Endothelial cell of coronary artery (primary cell): ENCODE results near the gene GRB10. TPM values are rescaled to one million over a fixed set of nuclear protein-coding genes. Genes with fewer than 3 reads are reported as not detected.

Experiments
- total RNA-seq: library from RNA; depleted of rRNA; stranded (reverse); fragments of >200 nt; gene quantifications from 2 replicates; pipeline ENCODE4 v1.2.3, GENCODE V29; 2014

GRB10 gene
- 109 and 110 TPM in 2 replicates for total RNA-seq

DNA sequence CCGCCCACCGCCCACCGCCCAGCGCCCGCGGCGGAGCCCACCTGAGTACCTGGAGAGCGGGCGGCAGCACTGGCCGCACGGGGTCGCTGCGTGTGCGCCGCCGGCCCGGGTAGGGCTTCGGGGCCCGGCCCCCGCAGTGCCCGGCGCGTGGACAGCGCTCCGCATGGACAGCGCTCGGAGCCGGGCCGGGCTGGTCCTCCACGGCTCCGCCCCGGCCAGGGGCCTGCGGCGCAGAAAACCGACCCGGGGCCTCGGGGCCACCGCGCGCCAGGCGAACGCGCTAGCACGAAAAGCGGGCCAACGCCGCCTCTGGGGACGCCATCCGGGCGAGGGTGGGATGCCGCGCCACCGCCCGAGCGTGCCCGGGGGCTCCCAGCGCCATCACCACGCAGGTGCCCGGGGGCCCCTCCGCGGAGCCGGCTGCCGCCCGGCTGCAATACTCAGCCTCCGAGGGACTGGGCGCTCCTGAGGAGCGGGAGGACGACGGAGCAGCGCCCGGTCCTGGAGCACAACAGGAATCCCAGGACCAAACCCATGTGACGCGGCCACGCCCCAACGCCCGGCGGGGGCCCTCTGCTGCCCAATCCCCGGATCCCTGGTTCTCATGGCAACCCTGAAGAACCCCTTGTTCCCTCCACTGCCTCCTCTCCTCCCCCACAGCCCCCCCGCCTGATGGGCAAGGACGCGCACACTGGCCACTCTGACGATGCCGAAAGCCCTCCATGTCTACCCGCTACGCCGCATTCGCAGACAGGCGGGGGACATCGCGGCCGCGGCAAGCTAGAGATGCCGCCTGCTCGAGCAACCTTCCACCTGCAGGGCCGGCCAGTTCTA is at the start of gene GRB10:
GRB10 (minus strand) TSS at position 522 of the 834 bp plus-strand sequence. CDS start 50,574 bp downstream, outside the sequence.

DNA sequence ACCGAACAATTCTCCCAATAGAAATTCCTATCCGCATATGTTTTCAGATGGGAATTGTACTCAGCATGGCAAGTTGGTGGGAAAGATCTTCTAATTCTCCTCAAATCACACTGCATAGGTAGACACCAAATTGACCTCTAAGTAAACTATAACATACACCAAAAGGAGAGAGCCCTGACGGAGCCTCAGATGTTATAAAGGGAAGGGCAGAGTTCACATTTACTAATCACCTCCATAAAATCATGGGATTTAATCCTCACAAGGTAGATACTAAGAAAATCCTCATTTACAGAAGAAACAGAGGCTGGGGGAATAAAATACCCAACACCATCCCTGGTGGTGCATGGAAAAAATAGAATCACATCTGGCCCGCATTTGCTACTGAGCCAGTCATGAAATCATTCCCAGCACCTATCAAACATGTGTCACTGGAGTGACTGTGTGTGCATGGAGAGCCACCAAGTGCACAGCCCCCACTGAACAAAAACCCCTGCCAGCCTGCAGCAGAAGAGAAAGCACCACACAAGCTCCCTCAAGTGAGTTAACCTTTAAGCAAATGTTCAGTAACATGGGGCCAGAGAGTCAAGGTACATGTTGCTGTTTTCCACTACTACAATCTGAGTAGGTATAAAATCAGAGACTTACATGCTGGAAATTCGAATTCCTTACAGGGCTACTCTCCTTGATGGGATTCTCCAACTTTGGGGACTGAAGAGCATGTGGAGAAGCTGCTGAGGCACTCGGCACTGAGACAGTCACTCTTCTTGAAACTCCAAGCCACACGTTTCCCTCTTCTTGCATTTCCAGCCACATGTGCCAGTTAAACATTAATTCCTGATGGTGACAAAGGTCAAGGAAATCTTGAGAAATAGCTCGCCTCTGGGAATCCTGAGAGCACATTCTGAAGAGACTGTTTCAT is 217.8 kb downstream of the GRB10 start, which contains the start of gene DDC:
DDC (minus strand) TSS at position 766 of the 919 bp plus-strand sequence. CDS start 21,320 bp downstream, outside the sequence.

Other genes starting within 250 kb of the GRB10 start
- not detected in 2 replicates for gene DDC, start 217.5 kb downstream of the GRB10 start, total RNA-seq